B cell (primary cell): Measurements from ENCODE around the gene ELOVL1. TPM values are rescaled to one million over a fixed set of nuclear protein-coding genes. Genes with fewer than 3 reads are reported as not detected.

Experiments
- ATAC-seq: fragments of 200-7000 bp; cut with Tn5 transposase; one replicate; pipeline ENCODE4 v1.10.0; 2021; ENCODE audit warnings: low read depth, mild to moderate bottlenecking, moderate number of reproducible peaks, moderate library complexity
- CTCF ChIA-PET: fragments of 350-600 bp; sonication (Branson Sonifier 250); formaldehyde crosslinking; loops from one replicate; lab custom pipeline; 2021; ENCODE audit warnings: antibody characterized with exemption, inconsistent platforms; lab: Charles Lee
- POLR2A ChIA-PET: fragments of 350-600 bp; sonication (Branson Sonifier 250); formaldehyde crosslinking; loops from one replicate; lab custom pipeline; 2021; ENCODE audit warnings: antibody characterized with exemption; lab: Charles Lee
- DNase-seq: peaks from one replicate; pipeline ENCODE4 v3.0.0; 2013
- H2AFZ ChIP-seq: 2 replicates; pipeline ENCODE4 v1.6.1; 2012; ENCODE audit warnings: mild to moderate bottlenecking, low read depth, low read length; ENCODE audit not compliant: insufficient read depth, poor library complexity, severe bottlenecking
- H3K27ac ChIP-seq, 2 donors: 1 replicate in 1 of 2; 2 replicates in 1 of 2; pipeline ENCODE4 v1.5.1; 2012 to 2013; ENCODE audit warnings: low read length in 2 of 2, mild to moderate bottlenecking in 2 of 2, moderate library complexity in 1 of 2
- H3K27me3 ChIP-seq, 4 experiments: fragments of 200-600 bp in 1 of 4; sonication (generic) in 1 of 4; replicated peaks in 1 of 4; 1 replicate in 2 of 4; 2 replicates in 2 of 4; pipeline versions ENCODE4 v1.6.1 to v1.7.0; 2013 to 2016; ENCODE audit warnings: low read length in 3 of 4, mild to moderate bottlenecking in 2 of 4, mixed read lengths in 1 of 4, moderate library complexity in 1 of 4; ENCODE audit not compliant: insufficient read depth in 4 of 4, control insufficient read depth in 3 of 4; ENCODE audit errors: control extremely low read depth in 1 of 4
- H3K36me3 ChIP-seq, 2 experiments: replicated peaks in 1 of 2; 1 replicate in 1 of 2; 2 replicates in 1 of 2; pipeline versions ENCODE4 v1.6.1 to v1.7.1; 2013; ENCODE audit warnings: low read length in 1 of 2; ENCODE audit not compliant: insufficient read depth in 2 of 2, control insufficient read depth in 1 of 2; ENCODE audit errors: control extremely low read depth in 1 of 2, extremely low read depth in 1 of 2
- H3K4me1 ChIP-seq, 2 donors: fragments of 200-600 bp in 1 of 2; sonication (generic) in 1 of 2; 1 replicate in 1 of 2; 2 replicates in 1 of 2; pipeline versions ENCODE4 v1.5.1 to v1.6.1; 2013 to 2017; ENCODE audit warnings: low read length in 2 of 2; ENCODE audit not compliant: control insufficient read depth in 2 of 2, insufficient read depth in 2 of 2
- H3K4me2 ChIP-seq: replicated peaks from 2 replicates; pipeline ENCODE3; 2012; ENCODE audit warnings: mild to moderate bottlenecking, low read depth, low read length; ENCODE audit not compliant: poor library complexity, severe bottlenecking
- H3K4me3 ChIP-seq, 5 experiments: fragments of 200-600 bp in 1 of 5; sonication (generic) in 1 of 5; 1 replicate in 3 of 5; 2 replicates in 2 of 5; pipeline versions ENCODE4 v1.5.1 to v1.7.0; 2011 to 2016; ENCODE audit warnings: low read length in 4 of 5, mild to moderate bottlenecking in 4 of 5, low read depth in 2 of 5, control low read depth in 1 of 5, moderate library complexity in 1 of 5; ENCODE audit not compliant: insufficient read depth in 1 of 5; ENCODE audit errors: control extremely low read depth in 1 of 5, extremely low read depth in 1 of 5
- H3K79me2 ChIP-seq: fragments of 200-600 bp; sonication (generic); one replicate; pipeline ENCODE4 v1.6.0; 2016; ENCODE audit warnings: low read length; ENCODE audit not compliant: control insufficient read depth, insufficient read depth
- H3K9ac ChIP-seq: fragments of 200-600 bp; sonication (generic); 2 replicates; pipeline ENCODE4 v1.6.1; 2017; ENCODE audit warnings: mild to moderate bottlenecking, low read length, moderate library complexity
- H3K9me3 ChIP-seq, 3 donors: one replicate each; pipeline versions ENCODE4 v1.6.1 to v1.7.1; 2013; ENCODE audit warnings: low read length in 2 of 3; ENCODE audit not compliant: control insufficient read depth in 2 of 3, insufficient read depth in 1 of 3; ENCODE audit errors: control extremely low read depth in 1 of 3
- H4K20me1 ChIP-seq: 2 replicates; pipeline ENCODE4 v1.6.0; 2012; ENCODE audit warnings: mild to moderate bottlenecking, low read length; ENCODE audit not compliant: insufficient read depth, control insufficient read depth, poor library complexity, severe bottlenecking
- H3K27ac Mint-ChIP-seq: one replicate; pipeline ENCODE4 v1.8.0; 2021; ENCODE audit warnings: mixed read lengths
- H3K27me3 Mint-ChIP-seq: one replicate; pipeline ENCODE4 v1.8.0; 2021; ENCODE audit warnings: mixed read lengths
- H3K4me1 Mint-ChIP-seq: one replicate; pipeline ENCODE4 v1.8.0; 2021; ENCODE audit warnings: mixed read lengths
- H3K4me3 Mint-ChIP-seq: one replicate; pipeline ENCODE4 v1.8.0; 2021; ENCODE audit warnings: mixed read lengths
- H3K9me3 Mint-ChIP-seq: one replicate; pipeline ENCODE4 v1.8.0; 2022; ENCODE audit warnings: mixed read lengths; ENCODE audit not compliant: insufficient read depth
- EZH2 ChIP-seq: IDR thresholded peaks from 2 replicates; pipeline ENCODE4 v1.6.1; 2012; ENCODE audit warnings: borderline replicate concordance, low read depth, mild to moderate bottlenecking, moderate library complexity, low read length; ENCODE audit not compliant: insufficient read depth, poor library complexity, severe bottlenecking
- WGBS: methylation state at CpG from one replicate; pipeline ENCODE4 v1.1.5; 2013; ENCODE audit warnings: missing lambda C conversion rate; ENCODE audit not compliant: insufficient coverage; 5-methylcytosine and 5-hydroxymethylcytosine counted together
- intact Hi-C: fragments of 100-400 bp; cut with micrococcal nuclease; formaldehyde crosslinking; loops from one replicate; pipeline ENCODE4 v1.10.0; 2022
- polyA plus RNA-seq: library from polyadenylated mRNA; depleted of rRNA; stranded (reverse); fragments of >200 nt; gene quantifications from 2 replicates; pipeline ENCODE4 v1.2.3, GENCODE V29; 2012
- total RNA-seq, 2 donors: library from RNA; stranded (reverse); fragments of 120-200 nt in 1 of 2; gene quantifications; 1 replicate in 1 of 2; 2 replicates in 1 of 2; pipeline versions ENCODE4 v1.2.3 to v1.2.4, GENCODE V29; 2013 to 2022
- TF ChIP-seq, protein P1 (sequence below): fragments of 200-600 bp; IDR thresholded peaks from one replicate; pipeline ENCODE4 v1.8.0; 2022; ENCODE audit warnings: antibody characterized with exemption, mild to moderate bottlenecking

The ELOVL1 gene
- total and polyA plus RNA-seq, 2 donors (not counting 1 experiment from before 2014, with no cell fraction given), result 65.4 to 78.8 TPM

DNA sequence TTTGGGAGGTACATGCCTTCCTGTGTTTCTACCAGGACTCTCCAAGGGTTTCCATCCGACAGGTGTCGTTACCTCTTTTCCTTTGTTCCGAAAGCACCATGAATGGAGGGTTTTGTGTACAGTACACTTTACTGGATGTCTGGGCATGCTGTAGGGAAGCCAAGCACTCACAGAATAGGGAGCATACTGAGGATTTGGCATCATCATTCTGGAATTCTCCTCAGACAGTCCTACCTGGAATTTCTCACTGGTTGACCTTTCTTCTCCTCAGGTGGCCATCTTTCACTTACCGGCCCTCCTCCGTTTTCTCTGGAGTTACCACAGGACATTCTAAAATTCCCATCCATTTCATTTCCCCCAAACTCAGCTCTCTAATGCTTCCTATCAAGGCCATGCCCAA is 36.1 kb downstream of the ELOVL1 start:
- H3K9me3 Mint-ChIP-seq, result no peaks in the 10 kb centered on the region
- Histone ChIP-seq H3K9me3 (peaks cover 0 to 5% (median 0%) of the 10 kb centered on the region in 3 donors), H2AFZ (no peak overlapping the region), H3K4me3 (no peak overlapping the region), H3K36me3 (no peaks in the 10 kb centered on the region), H3K79me2 (no peaks in the 10 kb centered on the region), H3K27me3 (peaks cover 0 to 3% (median 0%) of the 10 kb centered on the region in 4 experiments), H3K4me2 (no peak overlapping the region), H3K4me1 (no peaks in the 10 kb centered on the region), H3K27ac (no peak overlapping the region), H4K20me1 (no peaks in the 10 kb centered on the region), H3K9ac (no peak overlapping the region)
- ChIA-PET CTCF (no interaction called here), POLR2A (no interaction called here)
- 100% methylated on average over 5 of the region's 5 CpGs for WGBS
- no peak for DNase-seq
- no peak overlapping the region for H3K4me3 Mint-ChIP-seq
- TF ChIP-seq, protein P1, sequence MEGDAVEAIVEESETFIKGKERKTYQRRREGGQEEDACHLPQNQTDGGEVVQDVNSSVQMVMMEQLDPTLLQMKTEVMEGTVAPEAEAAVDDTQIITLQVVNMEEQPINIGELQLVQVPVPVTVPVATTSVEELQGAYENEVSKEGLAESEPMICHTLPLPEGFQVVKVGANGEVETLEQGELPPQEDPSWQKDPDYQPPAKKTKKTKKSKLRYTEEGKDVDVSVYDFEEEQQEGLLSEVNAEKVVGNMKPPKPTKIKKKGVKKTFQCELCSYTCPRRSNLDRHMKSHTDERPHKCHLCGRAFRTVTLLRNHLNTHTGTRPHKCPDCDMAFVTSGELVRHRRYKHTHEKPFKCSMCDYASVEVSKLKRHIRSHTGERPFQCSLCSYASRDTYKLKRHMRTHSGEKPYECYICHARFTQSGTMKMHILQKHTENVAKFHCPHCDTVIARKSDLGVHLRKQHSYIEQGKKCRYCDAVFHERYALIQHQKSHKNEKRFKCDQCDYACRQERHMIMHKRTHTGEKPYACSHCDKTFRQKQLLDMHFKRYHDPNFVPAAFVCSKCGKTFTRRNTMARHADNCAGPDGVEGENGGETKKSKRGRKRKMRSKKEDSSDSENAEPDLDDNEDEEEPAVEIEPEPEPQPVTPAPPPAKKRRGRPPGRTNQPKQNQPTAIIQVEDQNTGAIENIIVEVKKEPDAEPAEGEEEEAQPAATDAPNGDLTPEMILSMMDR, result no peak
- no peak for TF ChIP-seq EZH2
- ATAC-seq, result no peak
- H3K27ac Mint-ChIP-seq, result no peak overlapping the region
- H3K27me3 Mint-ChIP-seq, result no peaks in the 10 kb centered on the region
- intact Hi-C loops, result no loop called here
- H3K4me1 Mint-ChIP-seq, result no peaks in the 10 kb centered on the region

DNA sequence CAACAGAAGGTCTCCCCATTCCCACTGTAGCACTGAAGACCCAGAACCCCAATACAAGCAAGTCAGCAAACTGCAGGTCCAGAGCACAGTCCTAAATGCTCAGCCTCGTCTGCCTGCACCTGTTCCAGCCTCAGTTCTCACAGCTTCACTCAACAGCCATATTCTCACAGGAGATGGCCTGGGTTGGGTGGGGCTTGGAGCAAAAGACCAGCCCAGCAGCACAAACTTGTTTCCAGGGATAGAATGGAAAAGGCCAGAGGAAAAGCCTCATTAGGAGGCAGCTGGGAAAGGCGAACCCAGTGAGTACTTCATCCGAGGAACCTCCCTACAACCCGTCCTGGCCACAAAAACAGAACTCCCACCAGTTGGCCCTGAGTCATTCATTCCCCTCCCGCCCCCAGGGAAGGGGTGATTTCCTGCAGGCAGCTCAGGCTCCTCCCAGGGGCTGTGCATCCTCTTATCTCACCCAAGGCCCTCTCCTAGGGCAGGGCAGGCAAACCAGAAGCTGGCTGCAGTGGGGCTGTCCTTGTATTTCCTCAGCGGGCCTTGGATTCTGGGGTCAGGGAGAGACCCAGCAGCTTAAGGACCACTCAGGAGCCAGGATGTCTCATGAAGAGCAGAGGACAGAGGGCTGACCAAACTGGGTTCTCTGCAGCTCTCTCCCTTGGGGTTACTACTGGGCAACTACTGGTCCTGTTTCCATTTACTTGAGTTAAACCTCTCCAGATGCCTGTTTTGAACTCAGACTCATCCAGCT is 37.6 kb downstream of the ELOVL1 start:
- H3K4me2 ChIP-seq, result no peak overlapping the region

More for the DNA sequence above, 37.6 kb downstream of the ELOVL1 start:
- peaks cover 0 to 10% (median 2%) of the 10 kb centered on the region in 3 donors for H3K9me3 ChIP-seq
- intact Hi-C loops, result no loop called here
- Mint-ChIP-seq H3K4me1 (no peaks in the 10 kb centered on the region), H3K27me3 (no peaks in the 10 kb centered on the region), H3K4me3 (no peak overlapping the region), H3K9me3 (peaks cover 2% of the 10 kb centered on the region), H3K27ac (no peak overlapping the region)
- no peaks in the 10 kb centered on the region for H3K4me1 ChIP-seq
- no peak overlapping the region for H3K27ac ChIP-seq
- no peak for TF ChIP-seq EZH2
- TF ChIP-seq, protein P1, result no peak
- DNase-seq, result no peak
- no peaks in the 10 kb centered on the region for H4K20me1 ChIP-seq
- 5% methylated on average over 5 of the region's 6 CpGs for WGBS
- CTCF ChIA-PET, result no interaction called here
- POLR2A ChIA-PET, result no interaction called here
- H3K4me3 ChIP-seq, result no peak overlapping the region
- H3K9ac ChIP-seq, result no peak overlapping the region
- peaks cover 0 to 3% (median 0%) of the 10 kb centered on the region in 4 experiments for H3K27me3 ChIP-seq
- ATAC-seq, result no peak
- H3K36me3 ChIP-seq, result no peaks in the 10 kb centered on the region
- H2AFZ ChIP-seq, result no peak overlapping the region
- H3K79me2 ChIP-seq, result no peaks in the 10 kb centered on the region
